K562 treated with DMSO at 1 percent for 48 hours (cell line): Measurements from ENCODE around the gene SSX7. TPM values are rescaled to one million over a fixed set of nuclear protein-coding genes. Genes with fewer than 3 reads are reported as not detected.

ENCODE experiments used
- total RNA-seq: library from RNA; unstranded; fragments of 300-600 nt; gene quantifications from 2 replicates; pipeline ENCODE4 v1.2.3, GENCODE V29; 2022; ENCODE audit warnings: low replicate concordance; ENCODE audit errors: extremely low read depth

The SSX7 gene, protein sequence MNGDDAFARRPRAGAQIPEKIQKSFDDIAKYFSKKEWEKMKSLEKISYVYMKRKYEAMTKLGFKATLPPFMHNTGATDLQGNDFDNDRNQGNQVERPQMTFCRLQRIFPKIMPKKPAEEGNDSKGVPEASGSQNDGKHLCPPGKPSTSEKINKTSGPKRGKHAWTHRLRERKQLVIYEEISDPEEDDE
- not detected in 2 replicates for total RNA-seq

DNA sequence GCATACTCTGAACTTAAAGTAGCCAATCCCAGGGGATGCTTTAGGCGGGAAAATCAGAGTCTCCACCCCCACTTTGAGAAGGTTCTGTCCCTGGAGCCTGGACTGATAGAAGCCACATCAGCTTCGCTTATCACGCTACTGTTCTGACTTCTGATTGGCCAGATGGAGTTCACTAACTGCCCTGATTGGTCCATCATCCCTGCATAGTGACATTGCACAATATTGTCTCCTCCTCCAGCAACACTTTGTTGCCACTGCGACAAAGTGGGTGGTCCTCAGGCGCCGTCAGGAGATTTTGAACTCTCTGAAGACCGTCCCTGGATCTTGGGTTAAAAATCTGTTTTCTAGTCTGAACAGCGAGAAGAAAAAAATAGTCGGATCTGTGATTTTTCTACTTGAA lies at the start of gene SSX7:
SSX7 (minus strand) TSS at position 101 of the 400 bp plus-strand sequence. CDS start 1,428 bp downstream, outside the sequence.

Other genes with a start within 250 kb of the SSX7 start
- gene XAGE1A, start 159.1 kb downstream of the SSX7 start, total RNA-seq: not detected in 2 replicates
- not detected in 2 replicates for gene XAGE1B, start 137.8 kb downstream of the SSX7 start, total RNA-seq
- gene SSX2, start 52.3 kb upstream of the SSX7 start, total RNA-seq: not detected in 2 replicates
- gene SSX2B, start 96.4 kb upstream of the SSX7 start, total RNA-seq: not detected in 2 replicates
- not detected in 2 replicates for gene SPANXN5, start 142.5 kb upstream of the SSX7 start, total RNA-seq
- not detected in 2 replicates for gene XAGE5, start 156.4 kb upstream of the SSX7 start, total RNA-seq
- gene XAGE3, start 213.2 kb upstream of the SSX7 start, total RNA-seq: not detected in 2 replicates
- gene FAM156B, start 242.4 kb upstream of the SSX7 start, total RNA-seq: not detected in 2 replicates